ENCODE data around the gene ALOX5AP.
"Not testable (repeated sequence)": the region's sequence is repeated elsewhere in the genome, so short reads cannot be mapped to it uniquely, and the experiment has no call there.

The ALOX5AP gene

DNA sequence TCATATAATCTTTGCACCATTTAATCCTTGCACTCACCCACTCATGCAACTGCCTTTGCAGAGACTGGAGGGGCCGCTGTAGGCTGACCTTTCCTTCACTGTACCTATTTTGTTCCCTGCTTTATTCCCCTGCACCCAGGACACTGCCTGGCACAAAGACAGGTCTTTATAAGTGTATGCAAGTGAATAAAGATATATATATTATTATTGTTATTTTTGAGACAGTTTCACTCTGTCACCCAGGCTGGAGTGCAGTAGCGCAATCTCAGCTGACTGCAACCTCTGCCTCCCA is 3.8 kb downstream of the ALOX5AP start:
- no peak for DNase-seq

- DNase-seq = no peak
Measured at GRCh38 chr13:30739761-30740642, 4.7 kb downstream of the ALOX5AP start.

DNA sequence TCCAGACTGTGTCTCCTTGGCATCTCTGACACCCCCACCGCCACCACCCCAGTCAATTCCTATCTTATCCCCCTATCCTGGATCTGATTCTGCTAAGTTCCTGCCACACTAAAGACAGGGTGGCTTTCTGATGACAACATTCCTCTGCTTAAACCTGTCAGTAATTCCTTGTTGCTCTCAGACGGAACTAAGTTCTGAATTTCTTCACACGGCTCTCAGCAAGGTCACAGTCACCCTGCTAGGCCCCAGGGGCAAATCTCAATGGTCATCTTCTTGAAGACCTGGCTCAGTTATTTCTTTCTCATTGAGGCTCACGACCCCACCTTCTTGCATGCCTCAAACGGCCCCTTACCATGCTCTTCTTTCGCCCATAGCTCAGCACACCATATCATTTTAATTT is 7.6 kb downstream of the ALOX5AP start:
- no peak for DNase-seq

GRCh38 chr13:30743319-30744055 is 8.1 kb downstream of the ALOX5AP start:
- no peak for DNase-seq

GRCh38 chr13:30744056-30744680 is 8.8 kb downstream of the ALOX5AP start:
- DNase-seq = no peak

- DNase-seq = no peak
Measured at GRCh38 chr13:30744681-30745077, 9.3 kb downstream of the ALOX5AP start.

DNA sequence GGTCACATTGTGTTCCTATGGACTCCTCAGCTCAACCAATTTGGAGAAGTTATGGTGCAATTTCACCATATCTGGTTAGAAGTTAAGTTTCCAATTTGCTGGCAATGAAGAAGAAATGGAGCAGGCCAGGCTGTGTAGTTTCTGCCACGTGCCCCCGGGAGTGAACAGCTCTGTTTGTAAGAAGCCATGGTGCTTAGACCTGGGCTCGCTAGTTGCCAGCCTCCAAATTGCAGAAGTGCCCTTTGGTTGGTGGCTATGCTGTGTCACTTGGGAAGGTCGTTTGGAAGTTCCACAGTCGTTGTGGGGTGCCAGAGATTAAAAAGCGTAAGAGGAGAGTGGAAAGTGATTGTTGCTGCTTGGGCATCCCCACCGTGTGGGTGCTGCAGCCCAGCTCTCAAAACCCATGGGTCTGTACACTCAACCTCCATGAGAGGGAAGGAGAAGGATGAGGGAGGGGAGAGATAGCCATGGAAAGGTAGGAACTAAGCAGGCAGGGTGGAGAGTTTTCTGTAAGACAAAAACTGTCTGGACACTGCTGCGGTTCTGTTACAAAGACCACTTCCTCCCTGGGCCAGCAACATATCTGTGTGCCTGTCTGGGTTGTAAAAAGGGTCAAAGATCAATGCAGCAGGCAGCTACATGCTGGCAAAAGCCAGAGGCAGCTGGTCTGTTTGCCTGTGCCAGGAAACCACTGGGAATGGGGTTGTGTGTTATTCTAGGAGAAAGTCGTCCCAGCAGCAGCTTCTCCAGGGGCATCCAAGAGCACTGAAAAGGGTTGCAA is 10.8 kb downstream of the ALOX5AP start:
- no peak for DNase-seq

DNA sequence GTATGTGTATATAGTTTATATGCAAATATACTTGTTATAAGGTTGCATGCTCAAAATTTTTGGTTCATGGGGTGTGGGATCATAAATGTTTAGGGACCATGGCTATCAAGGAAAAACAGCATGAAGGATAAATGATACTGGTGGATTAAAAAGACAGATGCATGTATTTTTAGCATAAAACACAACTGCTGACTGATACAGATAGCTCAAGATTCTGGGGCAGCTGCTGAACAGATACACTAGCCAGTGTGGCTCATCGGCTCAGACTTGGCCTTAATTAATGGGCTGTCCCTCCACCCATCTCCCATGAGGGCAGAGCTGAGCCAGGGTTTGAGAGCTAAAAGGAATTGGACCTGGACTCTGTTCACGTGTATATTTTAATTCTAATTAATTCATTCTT is 11.4 kb downstream of the ALOX5AP start:
- no peak for DNase-seq

GRCh38 chr13:30747845-30748244 is 12.5 kb downstream of the ALOX5AP start:
- DNase-seq = not testable (repeated sequence)

GRCh38 chr13:30748717-30749116 is 13.4 kb downstream of the ALOX5AP start:
- no peak for DNase-seq

DNA sequence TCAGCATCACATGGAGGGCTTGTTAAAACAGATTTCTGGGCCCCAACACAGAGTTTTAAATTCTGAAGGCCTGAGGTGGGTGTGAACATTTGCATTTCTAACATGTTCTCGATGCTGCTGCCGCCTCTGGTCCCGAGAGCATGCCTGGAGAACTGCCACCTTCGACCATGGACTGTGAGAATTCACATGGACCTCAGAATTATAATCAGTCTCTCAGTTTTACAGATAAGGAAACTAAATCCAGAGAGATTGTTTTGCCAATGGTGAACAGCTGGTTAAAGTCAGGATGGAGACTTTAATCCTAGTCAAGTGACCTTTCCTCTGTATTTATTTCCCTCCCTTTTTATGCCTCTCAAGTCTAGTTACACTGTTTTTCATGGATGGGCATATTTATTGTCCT is 14.7 kb downstream of the ALOX5AP start:
- DNase-seq = no peak

- no peak for DNase-seq
Measured at GRCh38 chr13:30751183-30751933, 16.0 kb downstream of the ALOX5AP start.

DNA sequence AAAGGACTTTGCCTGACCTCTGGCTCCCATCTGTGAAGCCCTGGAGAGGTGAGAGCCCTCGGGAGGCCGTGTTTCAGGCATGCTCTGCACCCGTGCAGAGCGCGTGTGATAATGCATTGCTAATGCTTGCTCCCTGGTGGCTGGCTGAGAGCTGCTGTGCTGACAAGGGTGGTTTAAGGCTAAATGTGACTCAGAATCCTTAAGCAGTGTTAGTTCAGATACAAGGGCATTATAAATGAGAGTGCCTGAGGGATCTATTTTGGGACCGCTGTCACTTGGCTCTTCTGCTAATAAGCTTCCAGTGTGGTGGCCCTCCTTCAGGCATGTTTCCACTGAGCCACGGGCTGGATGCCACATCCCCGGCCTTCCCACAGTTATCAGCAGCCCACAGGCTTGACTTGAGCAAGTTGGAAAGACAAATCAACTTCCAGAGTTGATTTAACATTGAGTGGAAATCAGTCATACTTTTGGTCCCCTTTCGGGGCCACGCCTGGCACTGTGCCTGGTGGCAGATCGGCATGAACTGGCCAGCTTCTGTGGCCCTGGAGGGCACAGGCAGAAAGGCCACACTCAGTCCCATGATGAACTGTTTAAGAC is 17.0 kb downstream of the ALOX5AP start:
- DNase-seq = no peak

DNA sequence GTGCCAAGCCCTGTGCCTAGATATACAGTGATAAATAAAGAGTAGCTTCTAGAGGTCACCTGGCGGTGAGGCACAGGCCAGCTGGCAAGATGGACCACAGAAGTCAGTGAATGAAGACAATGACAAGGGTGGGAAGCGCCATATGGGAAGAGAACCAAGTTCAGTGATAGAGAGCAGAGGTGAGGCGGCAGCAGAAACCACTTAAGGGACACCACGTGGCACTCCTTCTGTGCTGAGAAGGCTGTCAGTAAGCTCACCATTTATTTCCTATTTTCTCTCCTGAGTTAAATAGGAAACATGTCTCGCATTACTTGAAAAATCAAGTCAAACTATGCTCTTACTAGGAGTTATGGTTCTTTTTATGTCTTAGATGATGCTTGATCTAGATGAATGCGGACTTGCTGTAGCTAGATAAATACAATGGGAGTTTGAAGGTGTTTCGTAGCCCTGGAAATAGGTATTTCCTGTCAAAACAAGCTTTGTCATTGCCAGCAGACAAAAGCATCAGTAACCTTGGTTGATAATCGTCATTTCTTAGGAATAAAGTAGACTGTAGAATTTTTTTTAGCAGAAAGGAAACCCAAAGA is 17.8 kb downstream of the ALOX5AP start:
- DNase-seq = no peak

GRCh38 chr13:30755678-30756077 is 20.3 kb downstream of the ALOX5AP start:
- DNase-seq = no peak

DNA sequence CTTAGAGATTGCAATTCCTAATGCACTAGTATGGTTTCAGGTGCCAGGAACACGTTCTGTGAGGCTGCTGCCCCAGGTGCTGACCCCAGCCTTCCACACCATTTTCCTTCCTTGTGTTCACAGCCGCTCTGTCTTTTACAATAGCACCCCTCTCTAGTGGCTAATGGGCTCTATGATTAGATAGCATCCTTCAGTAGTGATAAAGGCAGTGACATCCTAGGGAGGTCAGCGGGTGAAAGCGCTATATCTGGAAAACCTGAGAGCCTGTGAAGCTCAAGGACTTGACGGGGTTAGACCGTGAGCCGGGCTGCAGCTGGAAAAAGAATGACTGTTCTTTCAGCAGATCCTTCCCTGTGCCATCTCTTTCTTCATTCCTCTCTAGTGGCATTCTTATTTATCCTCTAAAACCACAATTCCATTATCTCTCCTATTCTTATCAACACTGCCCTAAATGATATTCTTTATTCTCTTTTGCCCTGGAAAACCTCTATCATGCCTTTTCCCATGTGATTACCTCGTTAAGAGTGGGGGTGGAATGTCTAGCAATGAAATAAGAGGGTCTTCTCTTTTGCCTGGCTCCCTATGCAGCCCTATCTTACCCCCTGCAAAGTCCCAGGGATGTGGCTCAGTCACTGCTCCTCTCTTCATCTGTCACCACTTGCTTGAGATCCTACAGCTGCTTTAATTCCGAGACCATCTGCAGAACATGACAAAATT is 21.8 kb downstream of the ALOX5AP start:
- no peak for DNase-seq

DNA sequence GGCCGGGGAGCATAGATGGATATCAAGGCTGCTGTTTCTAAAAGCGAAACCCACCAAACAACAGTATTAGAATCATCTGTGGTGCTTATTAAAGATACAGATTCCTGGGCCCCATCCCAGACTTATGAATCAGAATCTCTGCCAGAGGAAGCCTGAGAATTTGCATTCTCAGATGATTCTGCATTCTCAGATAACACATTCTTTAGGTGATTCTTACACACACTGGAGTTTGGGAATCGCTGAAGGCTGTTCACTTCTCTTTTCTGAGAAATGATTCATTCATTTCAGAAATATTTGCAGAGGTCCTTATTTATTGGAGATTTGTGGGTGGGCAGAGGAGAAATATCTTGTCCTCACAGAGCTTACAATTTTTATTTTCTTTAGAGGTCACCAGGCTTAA is 24.4 kb downstream of the ALOX5AP start:
- DNase-seq = no peak

- DNase-seq = no peak
Measured at GRCh38 chr13:30762643-30763042, 27.3 kb downstream of the ALOX5AP start.

- no peak for DNase-seq
Measured at GRCh38 chr13:30763786-30764413, 28.6 kb downstream of the ALOX5AP start.

DNA sequence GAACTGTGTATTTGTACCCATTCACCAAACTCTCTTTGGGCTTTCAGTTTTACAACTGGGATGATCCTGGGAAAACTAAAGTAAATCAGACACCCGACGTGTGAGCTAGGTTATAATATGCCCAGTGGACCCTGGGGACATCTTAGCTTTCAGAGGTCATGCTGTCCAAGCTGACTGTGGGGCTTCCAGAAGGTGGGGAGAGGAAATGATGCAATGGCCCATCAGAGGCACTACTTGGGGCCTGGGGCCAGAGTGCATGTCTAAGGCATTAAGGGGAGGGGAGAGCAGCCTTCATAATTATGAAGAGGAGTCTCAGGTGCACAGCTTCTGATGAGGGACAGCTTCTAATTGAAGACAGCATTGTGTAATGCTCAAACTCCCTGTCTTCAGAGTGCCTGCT is 30.9 kb downstream of the ALOX5AP start:
- DNase-seq = no peak
